HG03060 (cell line): Measurements from ENCODE around the gene TMEM79.

Experiments
- ATAC-seq: cut with Tn5 transposase; IDR thresholded peaks from one replicate; pipeline ENCODE4 v1.9.1; 2021; ENCODE audit warnings: low read depth, moderate number of reproducible peaks; ENCODE audit not compliant: unreplicated experiment

The TMEM79 gene, protein sequence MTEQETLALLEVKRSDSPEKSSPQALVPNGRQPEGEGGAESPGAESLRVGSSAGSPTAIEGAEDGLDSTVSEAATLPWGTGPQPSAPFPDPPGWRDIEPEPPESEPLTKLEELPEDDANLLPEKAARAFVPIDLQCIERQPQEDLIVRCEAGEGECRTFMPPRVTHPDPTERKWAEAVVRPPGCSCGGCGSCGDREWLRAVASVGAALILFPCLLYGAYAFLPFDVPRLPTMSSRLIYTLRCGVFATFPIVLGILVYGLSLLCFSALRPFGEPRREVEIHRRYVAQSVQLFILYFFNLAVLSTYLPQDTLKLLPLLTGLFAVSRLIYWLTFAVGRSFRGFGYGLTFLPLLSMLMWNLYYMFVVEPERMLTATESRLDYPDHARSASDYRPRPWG

DNA sequence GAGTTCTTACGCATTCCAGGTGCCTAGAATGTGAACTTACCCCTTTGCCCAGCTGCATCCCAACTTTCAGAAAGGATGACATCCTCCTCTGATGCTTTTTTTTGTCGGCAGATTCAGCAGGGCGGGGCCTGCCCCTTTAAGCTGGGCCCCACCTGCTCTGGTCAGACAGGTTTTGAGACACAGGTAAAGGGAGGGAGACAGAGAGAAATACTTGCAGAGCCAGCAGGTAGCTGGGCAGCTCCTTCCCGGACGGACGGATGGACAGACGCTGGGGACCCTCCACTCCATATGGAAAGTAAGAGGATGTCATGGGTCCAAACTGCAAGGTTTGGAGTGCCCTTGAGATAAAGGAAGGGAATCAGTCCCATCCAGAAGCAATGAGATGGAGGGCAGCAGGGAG, at the start of gene TMEM79:
Gene TMEM79 (plus strand): TSS at position 214 of the 400 bp plus-strand sequence. CDS start 902 bp downstream, outside the sequence.
- no peak for ATAC-seq

DNA sequence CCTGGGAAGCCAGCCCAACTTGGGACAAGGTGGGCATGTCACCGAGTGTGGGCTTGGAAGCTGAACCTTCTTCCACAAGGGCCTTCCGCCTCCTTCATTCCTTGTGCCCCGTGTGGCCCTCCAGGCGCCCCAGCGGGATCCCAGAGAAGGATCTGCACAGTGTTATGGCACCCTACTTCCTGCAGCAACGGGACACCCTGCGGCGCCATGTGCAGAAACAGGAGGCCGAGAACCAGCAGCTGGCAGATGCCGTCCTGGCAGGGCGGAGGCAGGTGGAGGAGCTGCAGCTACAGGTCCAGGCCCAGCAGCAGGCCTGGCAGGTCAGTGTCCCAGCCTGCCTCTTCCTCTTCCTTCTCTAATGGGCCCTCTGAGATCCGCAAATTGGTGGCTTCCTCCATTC, 48.0 kb upstream of the TMEM79 start:
- ATAC-seq, result no peak

DNA sequence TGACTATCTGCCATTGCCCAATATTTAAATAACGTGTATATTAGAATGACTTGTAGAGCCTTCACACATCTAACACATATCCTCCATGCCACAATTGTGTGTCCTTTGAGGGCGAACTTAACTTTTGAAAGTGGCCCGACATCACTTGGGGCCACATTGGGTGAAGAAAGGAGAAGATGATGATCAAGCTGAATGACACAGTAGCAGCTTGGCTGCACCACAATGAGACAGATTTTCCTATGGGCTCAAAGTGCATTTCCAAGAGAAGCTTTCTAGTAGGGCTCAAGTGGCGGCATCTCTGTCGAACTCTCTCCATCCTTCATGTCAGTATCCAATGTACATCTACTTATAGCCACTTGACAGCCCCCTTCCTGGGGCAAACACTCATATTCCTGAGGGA, 45.9 kb upstream of the TMEM79 start:
- ATAC-seq, result no peak

GRCh38 chr1:156241311-156241811, 42.8 kb upstream of the TMEM79 start:
- no peak for ATAC-seq

DNA sequence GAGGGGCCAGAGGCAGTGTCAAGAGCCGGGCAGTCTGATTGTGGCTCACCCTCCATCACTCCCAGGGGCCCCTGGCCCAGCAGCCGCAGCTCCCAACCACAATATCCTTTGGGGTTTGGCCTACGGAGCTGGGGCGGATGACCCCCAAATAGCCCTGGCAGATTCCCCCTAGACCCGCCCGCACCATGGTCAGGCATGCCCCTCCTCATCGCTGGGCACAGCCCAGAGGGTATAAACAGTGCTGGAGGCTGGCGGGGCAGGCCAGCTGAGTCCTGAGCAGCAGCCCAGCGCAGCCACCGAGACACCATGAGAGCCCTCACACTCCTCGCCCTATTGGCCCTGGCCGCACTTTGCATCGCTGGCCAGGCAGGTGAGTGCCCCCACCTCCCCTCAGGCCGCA, 42.2 kb upstream of the TMEM79 start, which contains the start of gene BGLAP:
Gene BGLAP (plus strand): TSS at position 259 of the 400 bp plus-strand sequence. CDS start 48 bp downstream, at position 307.
- no peak for ATAC-seq

GRCh38 chr1:156242738-156243137, 41.4 kb upstream of the TMEM79 start:
- ATAC-seq, result no peak

DNA sequence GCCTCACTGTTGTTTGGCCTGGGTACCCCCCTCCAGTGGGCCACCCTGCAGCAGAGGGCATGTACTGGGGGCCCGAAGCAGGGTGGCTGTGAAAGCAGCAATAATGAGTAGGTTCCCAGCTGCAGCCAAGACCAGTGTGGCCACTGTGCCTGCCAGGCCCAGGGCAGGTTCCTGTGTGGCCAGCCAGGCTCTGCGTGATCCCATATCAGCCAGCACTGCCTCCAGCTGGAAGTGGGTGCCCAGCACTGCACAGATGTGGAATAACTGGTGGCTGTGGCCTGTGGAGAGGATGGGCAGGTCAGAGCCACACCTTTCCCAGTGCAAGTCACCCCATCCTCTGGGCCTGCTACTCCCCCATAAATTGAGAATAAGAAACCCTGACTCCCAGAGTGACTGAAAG, 40.0 kb upstream of the TMEM79 start:
- no peak for ATAC-seq

- no peak for ATAC-seq
Measured at GRCh38 chr1:156244712-156245111, 39.4 kb upstream of the TMEM79 start.

GRCh38 chr1:156245451-156246232, 38.5 kb upstream of the TMEM79 start:
- ATAC-seq, result no peak

DNA sequence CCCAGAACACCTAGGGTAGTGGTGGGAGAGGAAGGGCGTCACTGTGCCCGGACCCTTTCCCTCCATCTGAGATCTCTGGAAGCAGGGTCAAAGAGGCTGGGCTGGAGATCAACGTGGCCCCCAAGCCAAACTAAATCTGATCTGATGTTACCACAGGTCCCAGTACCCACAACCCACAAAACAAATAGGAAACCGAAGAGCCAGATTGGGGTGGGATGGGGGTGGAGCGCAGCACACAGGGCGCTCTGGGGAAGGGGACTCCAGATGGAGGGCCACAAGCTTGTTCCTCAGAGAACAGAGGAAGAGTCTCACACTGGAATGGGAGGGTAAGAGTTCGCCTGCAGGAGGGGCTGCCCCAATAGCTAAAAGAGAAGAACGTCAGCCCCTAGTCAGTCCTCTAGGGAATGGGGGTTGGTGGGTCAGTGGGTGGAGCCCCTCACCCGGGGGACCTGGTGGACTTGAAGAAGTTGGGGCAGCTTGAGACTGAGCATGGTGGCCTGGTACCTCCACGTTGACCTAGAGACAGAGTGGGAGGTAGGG, 37.8 kb upstream of the TMEM79 start:
- ATAC-seq, result no peak

GRCh38 chr1:156246781-156247459, 37.2 kb upstream of the TMEM79 start:
- ATAC-seq, result no peak

DNA sequence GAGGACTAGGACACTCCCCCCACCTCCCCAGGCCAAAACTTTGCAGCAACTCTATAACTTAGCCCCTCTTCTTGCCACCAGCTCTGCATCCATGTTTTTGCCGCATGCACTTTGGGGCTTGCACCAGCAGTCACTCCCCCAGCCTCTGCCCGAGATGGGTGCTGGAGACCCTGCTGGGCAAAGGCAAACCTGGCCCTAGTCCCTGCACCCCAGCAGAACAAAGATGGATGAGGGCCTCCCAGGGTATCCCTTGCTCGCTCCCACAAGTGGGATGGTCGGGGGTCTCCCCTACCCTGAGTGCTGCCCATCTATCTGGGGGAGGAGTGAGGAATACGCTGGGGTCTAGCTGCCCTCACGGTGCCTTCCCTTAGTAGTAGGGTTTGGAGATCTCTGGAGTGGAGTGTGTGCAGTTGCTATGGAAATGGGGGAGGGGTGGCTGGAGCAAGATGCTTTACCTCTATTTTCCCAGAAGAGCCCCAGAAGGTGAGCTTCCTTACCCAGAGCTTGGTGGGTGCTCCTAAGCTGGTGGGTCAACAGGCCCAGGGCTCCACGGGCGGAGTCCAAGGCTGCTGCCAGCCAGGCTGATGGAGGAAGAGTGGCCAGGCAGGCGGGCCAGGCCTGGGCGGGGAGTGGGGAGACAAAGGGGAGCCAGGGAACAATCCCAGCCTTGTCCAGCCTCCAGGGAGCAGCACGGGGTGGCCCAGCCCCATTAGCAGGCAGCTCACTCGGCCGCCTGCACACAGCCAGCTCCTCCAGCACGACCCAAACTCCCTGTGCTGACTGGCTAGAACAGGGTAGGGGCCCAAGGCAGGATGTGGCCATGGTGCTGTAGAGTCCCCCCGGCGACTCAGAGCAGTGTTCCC, 36.4 kb upstream of the TMEM79 start, which contains the start of gene PAQR6:
Gene PAQR6 (minus strand): TSS at position 597 of the 863 bp plus-strand sequence. CDS start 1,325 bp downstream, outside the sequence.
- ATAC-seq, result no peak

DNA sequence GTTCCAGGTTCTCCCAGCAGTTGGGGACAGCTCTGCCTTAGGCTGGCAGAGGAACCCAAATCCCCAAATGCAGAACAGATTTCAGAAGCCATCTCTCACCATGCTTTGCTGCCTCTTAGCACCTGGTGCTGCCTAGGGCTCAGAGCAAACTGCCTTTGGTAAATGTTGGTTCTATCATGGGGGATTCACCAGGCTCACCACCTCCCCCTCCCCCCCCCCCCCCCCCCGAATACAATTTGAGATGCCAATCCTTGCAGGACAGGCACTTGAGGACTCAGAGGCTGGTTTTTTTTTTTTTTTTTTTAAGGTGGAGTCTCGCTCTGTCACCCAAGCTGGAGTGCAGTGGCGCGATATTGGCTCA, 35.8 kb upstream of the TMEM79 start:
- ATAC-seq, result no peak

GRCh38 chr1:156249593-156249992, 34.5 kb upstream of the TMEM79 start:
- no peak for ATAC-seq

- ATAC-seq, result no peak
Measured at GRCh38 chr1:156251527-156251926, 32.6 kb upstream of the TMEM79 start.

DNA sequence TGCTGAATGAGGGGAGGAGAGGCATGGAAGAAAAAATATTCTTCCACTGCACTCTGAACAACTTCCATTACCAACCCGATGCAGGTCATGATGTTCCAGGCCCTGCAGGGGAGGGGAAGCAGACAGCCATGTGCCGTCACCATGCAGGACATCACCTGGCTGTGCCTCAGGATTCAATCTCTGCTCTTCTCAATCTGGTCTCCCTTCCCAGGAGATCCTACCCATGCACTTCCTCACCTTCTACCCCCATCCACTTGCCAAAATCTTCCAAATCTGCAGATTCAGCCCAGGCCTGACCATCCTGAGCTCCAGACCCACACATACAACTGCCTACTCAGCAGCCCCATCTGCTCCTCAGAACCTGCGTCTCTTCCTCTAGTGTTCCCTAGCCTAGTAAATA, 30.5 kb upstream of the TMEM79 start:
- no peak for ATAC-seq

GRCh38 chr1:156257711-156258110, 26.4 kb upstream of the TMEM79 start:
- ATAC-seq, result no peak

DNA sequence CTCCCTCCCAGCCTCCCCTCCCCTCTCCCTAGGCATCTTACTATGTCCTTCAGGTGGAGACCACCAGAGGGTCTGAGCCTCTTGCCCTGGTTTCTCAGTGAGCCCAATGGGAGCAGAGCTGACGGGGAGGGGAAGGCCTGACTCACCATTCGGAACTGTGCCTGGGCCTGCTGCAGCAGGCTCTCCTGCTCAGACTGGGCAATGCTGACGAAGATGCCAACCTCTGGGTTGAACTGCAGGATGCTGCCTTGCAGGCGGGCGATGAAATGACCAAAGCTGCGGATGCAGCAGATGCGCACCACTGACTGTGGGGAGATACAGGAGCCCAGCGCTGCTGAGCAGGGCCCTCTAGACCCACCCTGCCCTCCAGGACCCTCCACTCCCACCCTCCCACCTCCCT, 25.3 kb upstream of the TMEM79 start:
- no peak for ATAC-seq

DNA sequence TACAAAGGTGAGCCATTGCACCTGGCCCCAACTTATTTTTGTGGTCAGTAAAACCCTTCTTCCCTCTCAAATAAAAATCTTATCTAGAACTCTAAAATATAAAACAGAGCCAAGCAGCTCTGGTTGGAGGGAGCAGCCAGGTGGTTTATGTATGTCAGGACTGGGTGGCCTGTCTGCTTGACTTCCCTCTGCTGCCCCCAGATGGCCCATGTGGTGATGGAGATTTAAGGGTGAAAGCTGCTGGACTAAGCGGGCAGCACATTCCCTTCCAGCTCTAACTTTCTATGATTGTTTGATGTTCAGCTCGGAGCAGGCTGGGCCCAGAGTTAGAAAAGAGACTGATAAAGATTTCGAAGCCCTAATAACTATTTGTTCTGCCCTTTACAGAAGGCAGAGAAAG, 24.3 kb upstream of the TMEM79 start:
- no peak for ATAC-seq

DNA sequence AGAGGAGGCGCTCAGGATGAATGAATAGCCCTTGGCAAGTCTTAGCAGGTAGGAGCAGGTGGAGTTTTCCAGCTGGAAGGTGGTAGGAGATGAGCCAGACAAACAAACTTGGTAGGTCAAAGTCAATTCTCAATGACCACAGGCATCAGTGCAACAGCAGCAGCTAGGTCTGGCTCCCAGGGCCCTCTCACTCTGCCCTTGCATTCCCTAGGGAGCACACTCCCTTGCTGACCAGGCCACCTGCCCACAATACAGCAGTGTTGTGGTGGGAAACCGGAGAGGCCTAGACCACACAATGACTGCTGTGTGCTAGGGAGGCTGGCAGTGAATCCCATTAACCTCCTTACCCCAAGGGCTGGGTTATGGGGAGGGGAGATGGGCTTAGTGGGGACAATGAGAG, 23.2 kb upstream of the TMEM79 start:
- ATAC-seq, result no peak
